ENCODE measurements around the gene CH25H.
"Not testable (repeated sequence)": the region's sequence is repeated elsewhere in the genome, so short reads cannot be mapped to it uniquely, and the experiment has no call there.

CH25H gene

GRCh38 chr10:89204621-89205185, 2.4 kb downstream of the CH25H start:
- Mint-ChIP-seq H3K4me3 (no peak overlapping the region), H3K36me3 (ENCODE audit: insufficient read depth) (no peaks in the 10 kb centered on the region), H3K4me1 (peaks cover 10% of the 10 kb centered on the region), H3K9me3 (no peaks in the 10 kb centered on the region), H3K27ac (ENCODE audit: low read depth) (no peak overlapping the region), H3K27me3 (peaks cover 13% of the 10 kb centered on the region)
- DNase-seq (ENCODE audit: low spot score in 2 of 2) (no peak), ATAC-seq (replicated peaks; ENCODE audit: extremely low read depth, poor library complexity, severe bottlenecking) (no peak)

DNA sequence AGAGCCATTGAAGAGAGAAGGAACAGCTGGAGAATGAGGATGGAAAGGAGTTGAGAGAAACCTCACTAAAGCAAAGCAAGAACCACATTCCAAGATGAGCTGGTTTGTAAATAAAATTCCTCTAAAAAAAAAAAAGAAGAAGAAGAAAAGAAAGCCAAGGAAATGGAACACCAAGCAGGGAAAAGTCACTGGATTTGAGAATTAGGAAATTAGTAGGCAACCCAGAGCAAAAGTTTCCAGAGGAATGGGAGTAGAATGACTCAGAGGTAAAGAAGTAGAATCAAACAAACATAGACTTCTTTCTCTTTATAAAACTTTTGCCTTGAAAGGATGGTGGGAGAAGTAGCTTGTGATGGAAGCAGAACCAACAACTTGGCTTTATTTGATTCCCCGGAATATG, 3.9 kb downstream of the CH25H start:
- Mint-ChIP-seq H3K27me3 (peaks cover 8% of the 10 kb centered on the region), H3K4me3 (no peak overlapping the region), H3K36me3 (ENCODE audit: insufficient read depth) (no peaks in the 10 kb centered on the region), H3K4me1 (peaks cover 10% of the 10 kb centered on the region), H3K27ac (ENCODE audit: low read depth) (no peak overlapping the region), H3K9me3 (no peaks in the 10 kb centered on the region)
- ATAC-seq (replicated peaks; ENCODE audit: extremely low read depth, poor library complexity, severe bottlenecking) (no peak), DNase-seq (ENCODE audit: low spot score in 2 of 2) (no peak)

- no peak for ATAC-seq (replicated peaks; ENCODE audit: extremely low read depth, poor library complexity, severe bottlenecking)
Measured at GRCh38 chr10:89202033-89202425, 5.1 kb downstream of the CH25H start.

GRCh38 chr10:89201345-89202032, 5.6 kb downstream of the CH25H start:
- ATAC-seq (replicated peaks; ENCODE audit: extremely low read depth, poor library complexity, severe bottlenecking) (no peak), DNase-seq (ENCODE audit: low spot score in 2 of 2) (no peak)
- Mint-ChIP-seq H3K36me3 (ENCODE audit: insufficient read depth) (no peaks in the 10 kb centered on the region), H3K4me1 (peaks cover 3% of the 10 kb centered on the region), H3K27ac (ENCODE audit: low read depth) (no peak overlapping the region), H3K9me3 (no peaks in the 10 kb centered on the region), H3K4me3 (no peak overlapping the region), H3K27me3 (peaks cover 8% of the 10 kb centered on the region)

More at GRCh38 chr10:89202033-89202425, 5.1 kb downstream of the CH25H start:
- Mint-ChIP-seq H3K27me3 (peaks cover 8% of the 10 kb centered on the region), H3K36me3 (ENCODE audit: insufficient read depth) (no peaks in the 10 kb centered on the region), H3K27ac (ENCODE audit: low read depth) (no peak overlapping the region), H3K9me3 (no peaks in the 10 kb centered on the region), H3K4me1 (peaks cover 9% of the 10 kb centered on the region), H3K4me3 (no peak overlapping the region)
- no peak for DNase-seq (ENCODE audit: low spot score in 2 of 2)

GRCh38 chr10:89197473-89197872, 9.6 kb downstream of the CH25H start:
- no peak for ATAC-seq (replicated peaks; ENCODE audit: extremely low read depth, poor library complexity, severe bottlenecking)
- H3K27ac Mint-ChIP-seq (ENCODE audit: low read depth), result no peak overlapping the region
- H3K36me3 Mint-ChIP-seq (ENCODE audit: insufficient read depth), result no peaks in the 10 kb centered on the region
- peaks cover 33% of the 10 kb centered on the region for H3K27me3 Mint-ChIP-seq
- no peak overlapping the region for H3K4me3 Mint-ChIP-seq
- no peak for DNase-seq (ENCODE audit: low spot score in 2 of 2)
- H3K9me3 Mint-ChIP-seq, result no peaks in the 10 kb centered on the region
- H3K4me1 Mint-ChIP-seq, result no peaks in the 10 kb centered on the region

GRCh38 chr10:89191301-89191700, 15.8 kb downstream of the CH25H start:
- H3K4me3 Mint-ChIP-seq; H3K36me3 Mint-ChIP-seq (ENCODE audit: insufficient read depth); H3K9me3 Mint-ChIP-seq; H3K27ac Mint-ChIP-seq (ENCODE audit: low read depth); ATAC-seq (replicated peaks; ENCODE audit: extremely low read depth, poor library complexity, severe bottlenecking); DNase-seq (ENCODE audit: low spot score in 2 of 2); H3K4me1 Mint-ChIP-seq: not testable (repeated sequence)
- H3K27me3 Mint-ChIP-seq, result peaks cover 63% of the 10 kb centered on the region

DNA sequence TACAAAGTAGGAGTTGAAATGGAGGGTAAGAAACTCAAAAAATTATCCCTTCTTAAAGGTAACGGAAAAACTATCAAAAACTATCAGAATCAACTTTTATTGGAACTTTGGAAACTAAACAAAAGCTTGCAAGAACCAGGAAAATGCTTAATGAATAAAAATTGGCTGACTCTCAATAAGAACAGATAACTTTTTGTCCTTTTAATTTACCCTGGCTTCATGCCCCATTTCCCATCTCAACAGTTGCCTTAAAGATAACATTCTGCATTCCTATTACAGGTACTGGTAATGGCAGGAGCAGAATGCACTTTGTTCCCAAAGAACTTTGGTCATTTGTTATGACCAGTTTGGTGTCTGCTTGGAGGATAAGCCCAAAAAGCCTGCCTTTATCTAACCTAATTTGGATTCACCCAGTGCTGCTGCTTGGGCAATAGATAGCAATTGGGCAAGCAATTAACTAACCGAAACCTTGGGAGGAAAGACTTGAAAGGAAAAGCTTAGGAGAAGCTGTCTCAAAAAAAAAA, 17.8 kb downstream of the CH25H start:
- no peak for ATAC-seq (replicated peaks; ENCODE audit: extremely low read depth, poor library complexity, severe bottlenecking)
- Mint-ChIP-seq H3K27ac (ENCODE audit: low read depth) (no peak overlapping the region), H3K27me3 (peaks cover 63% of the 10 kb centered on the region), H3K4me1 (no peaks in the 10 kb centered on the region), H3K4me3 (no peak overlapping the region), H3K36me3 (ENCODE audit: insufficient read depth) (no peaks in the 10 kb centered on the region), H3K9me3 (no peaks in the 10 kb centered on the region)
- DNase-seq (ENCODE audit: low spot score in 2 of 2), result no peak

DNA sequence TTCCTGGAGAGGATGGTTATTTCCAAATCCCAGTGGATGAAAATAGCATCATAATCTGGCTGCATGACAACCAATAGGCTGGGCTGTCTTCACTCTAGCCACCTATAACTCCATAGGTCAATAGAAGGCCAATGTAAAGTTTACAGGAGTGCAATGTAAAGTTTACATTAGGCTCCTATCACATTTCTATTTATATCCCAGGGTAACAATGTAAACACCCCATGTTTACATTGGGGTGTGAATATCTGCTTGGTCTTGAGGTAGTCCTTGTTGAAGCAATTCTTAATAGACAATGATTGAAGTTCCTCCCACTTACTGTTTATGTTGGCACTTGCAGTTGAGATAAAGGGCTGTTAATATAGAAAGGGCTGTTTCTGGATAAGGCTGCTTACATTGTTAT, 21.5 kb downstream of the CH25H start:
- Mint-ChIP-seq H3K36me3 (ENCODE audit: insufficient read depth) (no peaks in the 10 kb centered on the region), H3K27me3 (peaks cover 35% of the 10 kb centered on the region), H3K9me3 (no peaks in the 10 kb centered on the region), H3K4me3 (no peak overlapping the region), H3K4me1 (no peaks in the 10 kb centered on the region), H3K27ac (ENCODE audit: low read depth) (no peak overlapping the region)
- ATAC-seq (replicated peaks; ENCODE audit: extremely low read depth, poor library complexity, severe bottlenecking) (no peak), DNase-seq (ENCODE audit: low spot score in 2 of 2) (no peak)

GRCh38 chr10:89184638-89185037, 22.5 kb downstream of the CH25H start:
- no peak overlapping the region for H3K4me3 Mint-ChIP-seq

GRCh38 chr10:89183571-89183970, 23.5 kb downstream of the CH25H start:
- DNase-seq (ENCODE audit: low spot score in 2 of 2) (no peak), ATAC-seq (replicated peaks; ENCODE audit: extremely low read depth, poor library complexity, severe bottlenecking) (no peak)
- Mint-ChIP-seq H3K4me1 (no peaks in the 10 kb centered on the region), H3K9me3 (no peaks in the 10 kb centered on the region), H3K27me3 (peaks cover 29% of the 10 kb centered on the region), H3K4me3 (no peak overlapping the region), H3K27ac (ENCODE audit: low read depth) (no peak overlapping the region), H3K36me3 (ENCODE audit: insufficient read depth) (no peaks in the 10 kb centered on the region)

More at GRCh38 chr10:89184638-89185037, 22.5 kb downstream of the CH25H start:
- no peak for ATAC-seq (replicated peaks; ENCODE audit: extremely low read depth, poor library complexity, severe bottlenecking)
- H3K4me1 Mint-ChIP-seq, result no peaks in the 10 kb centered on the region
- H3K27ac Mint-ChIP-seq (ENCODE audit: low read depth), result no peak overlapping the region
- DNase-seq (ENCODE audit: low spot score in 2 of 2), result no peak
- H3K27me3 Mint-ChIP-seq, result peaks cover 36% of the 10 kb centered on the region
- H3K36me3 Mint-ChIP-seq (ENCODE audit: insufficient read depth), result no peaks in the 10 kb centered on the region
- no peaks in the 10 kb centered on the region for H3K9me3 Mint-ChIP-seq

DNA sequence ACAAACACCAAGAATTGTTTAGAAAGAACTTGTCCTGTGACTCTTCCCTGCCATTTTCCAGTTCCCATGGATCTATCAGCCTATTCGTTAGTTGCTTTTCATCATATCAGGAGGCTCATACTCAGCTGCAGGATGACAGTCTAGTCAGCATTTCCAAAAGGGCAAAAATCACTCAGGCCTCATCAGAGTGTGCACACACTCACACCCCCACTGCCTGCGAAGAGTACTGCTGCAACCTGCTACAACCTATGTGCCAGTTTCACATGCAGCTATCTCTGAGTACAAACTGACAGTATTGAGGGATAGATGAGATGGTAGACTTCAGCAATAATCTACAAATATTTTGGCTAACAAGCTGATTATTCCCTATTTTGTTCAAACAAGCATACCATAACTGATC, 24.2 kb downstream of the CH25H start:
- no peak for DNase-seq (ENCODE audit: low spot score in 2 of 2)
- H3K4me3 Mint-ChIP-seq, result no peak overlapping the region
- no peak overlapping the region for H3K27ac Mint-ChIP-seq (ENCODE audit: low read depth)
- no peaks in the 10 kb centered on the region for H3K9me3 Mint-ChIP-seq
- peaks cover 22% of the 10 kb centered on the region for H3K27me3 Mint-ChIP-seq
- no peaks in the 10 kb centered on the region for H3K4me1 Mint-ChIP-seq
- no peaks in the 10 kb centered on the region for H3K36me3 Mint-ChIP-seq (ENCODE audit: insufficient read depth)
- ATAC-seq (replicated peaks; ENCODE audit: extremely low read depth, poor library complexity, severe bottlenecking), result no peak

GRCh38 chr10:89175816-89176215, 31.3 kb downstream of the CH25H start:
- peaks cover 36% of the 10 kb centered on the region for H3K27me3 Mint-ChIP-seq
- peaks cover 1% of the 10 kb centered on the region for H3K36me3 Mint-ChIP-seq (ENCODE audit: insufficient read depth)
- DNase-seq (ENCODE audit: low spot score in 2 of 2) (no peak), ATAC-seq (replicated peaks; ENCODE audit: extremely low read depth, poor library complexity, severe bottlenecking) (no peak)
- H3K27ac Mint-ChIP-seq (ENCODE audit: low read depth), result no peak overlapping the region
- H3K4me1 Mint-ChIP-seq, result no peaks in the 10 kb centered on the region
- H3K4me3 Mint-ChIP-seq, result no peak overlapping the region
- no peaks in the 10 kb centered on the region for H3K9me3 Mint-ChIP-seq

- Mint-ChIP-seq H3K27ac (ENCODE audit: low read depth) (no peak overlapping the region), H3K4me3 (no peak overlapping the region), H3K27me3 (peaks cover 29% of the 10 kb centered on the region), H3K9me3 (no peaks in the 10 kb centered on the region), H3K36me3 (ENCODE audit: insufficient read depth) (peaks cover 1% of the 10 kb centered on the region), H3K4me1 (no peaks in the 10 kb centered on the region)
- ATAC-seq (replicated peaks; ENCODE audit: extremely low read depth, poor library complexity, severe bottlenecking) (no peak), DNase-seq (ENCODE audit: low spot score in 2 of 2) (no peak)
Measured at GRCh38 chr10:89173075-89173474, 34.0 kb downstream of the CH25H start.
